ENCODE measurements around the gene SV2A.
"Not testable (repeated sequence)": the region's sequence is repeated elsewhere in the genome, so short reads cannot be mapped to it uniquely, and the experiment has no call there.

The SV2A gene

DNA sequence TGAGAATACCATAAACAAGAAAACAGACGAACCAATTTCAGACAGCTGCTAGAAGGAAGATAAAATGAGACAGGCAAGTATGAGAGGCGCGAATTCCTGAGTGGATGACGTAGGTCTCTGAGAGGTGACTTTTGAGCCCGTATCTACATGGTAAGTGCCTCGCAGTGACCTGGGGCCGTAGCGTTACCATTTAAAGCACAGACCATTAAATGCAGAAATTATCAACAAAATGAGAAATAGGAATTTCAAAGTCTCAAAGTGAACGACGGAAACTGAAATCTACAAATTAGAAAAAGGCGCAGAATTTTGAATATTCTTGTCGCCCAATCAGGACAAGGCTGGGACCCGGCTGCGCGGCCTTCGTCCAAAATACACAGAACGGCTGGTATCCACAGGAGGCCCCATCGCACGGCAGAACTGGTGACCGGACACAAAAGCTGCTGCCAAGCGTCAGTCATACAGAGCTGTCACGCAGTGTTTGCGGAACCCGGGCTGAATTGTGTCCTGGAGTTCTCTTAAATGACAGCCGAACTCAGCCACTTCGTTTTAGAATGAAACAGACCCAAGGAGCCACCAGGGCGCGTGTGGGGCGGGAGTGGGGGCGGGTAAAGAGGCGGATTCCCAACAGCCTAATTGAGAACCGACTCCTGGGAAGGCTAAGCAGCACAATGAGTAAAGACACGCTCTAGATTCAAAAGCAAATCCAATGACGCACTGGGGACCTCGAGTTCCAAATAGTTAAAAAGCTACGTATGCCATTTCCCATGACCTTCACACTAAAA lies 32.1 kb downstream of the SV2A start:
- DNase-seq: peak; percentile 17 to 54 (median 30)

DNA sequence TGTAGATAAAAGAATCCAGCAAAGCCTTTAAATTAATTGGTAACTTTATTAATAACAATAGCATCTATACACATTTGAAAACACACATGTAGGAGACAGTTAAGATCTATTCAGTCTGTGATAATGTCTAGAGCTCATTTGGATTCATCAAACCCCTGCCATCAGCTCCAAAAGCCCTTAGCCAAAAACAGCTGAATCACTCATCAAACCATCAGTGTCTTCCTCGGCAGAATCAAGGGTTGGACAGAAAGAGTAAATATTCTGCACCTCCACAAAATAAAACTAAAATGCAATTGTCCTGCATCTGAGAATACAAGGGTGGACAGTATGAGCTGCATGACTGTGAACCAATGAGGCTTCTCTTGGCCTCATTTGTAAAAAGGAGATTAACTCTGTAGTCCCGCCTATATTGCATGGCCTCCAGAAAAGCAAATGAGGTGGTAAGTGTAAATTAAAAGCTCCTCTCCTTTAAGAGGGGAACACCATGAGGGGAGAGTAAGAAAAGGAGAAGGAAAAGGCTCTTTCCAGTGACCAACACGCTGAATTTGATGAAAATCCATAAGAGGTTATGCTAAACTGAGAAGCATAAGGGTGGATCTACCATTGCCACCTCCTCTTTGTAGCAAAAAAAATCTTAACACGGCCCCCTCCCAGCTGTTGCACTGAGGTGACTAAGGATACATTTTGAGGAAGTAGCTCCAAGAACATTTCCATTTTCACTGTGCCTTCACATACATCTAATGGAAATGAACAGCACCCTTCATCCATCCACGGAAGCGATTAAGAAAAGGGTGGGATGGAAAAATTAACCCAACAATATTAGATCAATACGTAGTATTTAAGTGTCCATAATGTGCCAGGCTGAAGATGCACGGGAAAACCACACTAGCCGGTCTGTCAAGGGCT lies 33.0 kb downstream of the SV2A start:
- DNase-seq: no peak

DNA sequence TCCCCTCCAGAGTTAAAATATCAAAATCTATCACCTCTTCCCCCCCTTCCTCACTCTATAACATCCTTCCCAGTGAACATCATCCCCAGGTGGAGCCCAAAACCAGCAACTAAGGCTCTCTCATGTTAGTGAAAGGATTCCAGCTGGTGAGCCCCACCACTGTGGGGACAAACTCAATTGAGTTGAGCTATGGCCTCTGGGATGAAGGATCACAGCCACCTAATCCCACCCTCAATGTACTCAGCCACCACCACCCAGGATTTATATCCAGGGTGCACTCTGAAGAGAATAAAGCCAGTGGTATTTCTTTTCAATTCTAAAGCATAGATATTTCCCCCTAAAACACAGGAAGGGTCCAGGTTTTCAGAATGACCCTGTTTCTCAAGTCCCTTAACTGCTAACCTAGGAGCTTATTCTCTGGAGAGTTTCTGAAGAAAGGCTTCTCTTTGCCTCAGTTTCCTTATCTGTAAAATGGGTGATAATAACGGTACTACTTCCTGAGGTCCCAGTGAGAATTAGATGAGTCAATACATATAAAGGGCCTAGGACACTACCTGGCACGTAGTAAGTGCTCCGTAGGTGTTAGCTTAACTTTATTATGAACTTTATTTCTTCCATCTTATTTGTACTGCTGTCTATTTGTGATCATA lies 33.9 kb downstream of the SV2A start:
- DNase-seq: no peak

DNA sequence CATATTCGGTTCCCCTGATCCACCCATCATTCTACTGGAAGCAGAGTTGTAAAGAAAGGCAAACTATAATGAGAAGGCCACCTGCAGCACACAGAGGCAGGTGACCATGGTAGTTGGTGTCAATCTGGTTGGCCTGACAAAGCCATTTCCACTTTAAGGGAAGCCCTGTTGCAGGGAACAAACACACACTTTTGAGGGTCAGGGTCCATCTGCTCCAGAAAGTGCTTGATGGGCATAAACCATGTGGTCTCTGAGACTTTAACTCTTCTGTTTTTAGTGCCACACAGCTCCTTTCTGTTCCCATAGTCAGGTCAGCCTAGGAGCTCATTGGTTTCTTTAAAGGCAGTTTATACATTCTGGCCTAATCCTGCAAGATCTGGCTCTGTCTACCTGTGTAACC lies 35.8 kb downstream of the SV2A start:
- DNase-seq: no peak

DNA sequence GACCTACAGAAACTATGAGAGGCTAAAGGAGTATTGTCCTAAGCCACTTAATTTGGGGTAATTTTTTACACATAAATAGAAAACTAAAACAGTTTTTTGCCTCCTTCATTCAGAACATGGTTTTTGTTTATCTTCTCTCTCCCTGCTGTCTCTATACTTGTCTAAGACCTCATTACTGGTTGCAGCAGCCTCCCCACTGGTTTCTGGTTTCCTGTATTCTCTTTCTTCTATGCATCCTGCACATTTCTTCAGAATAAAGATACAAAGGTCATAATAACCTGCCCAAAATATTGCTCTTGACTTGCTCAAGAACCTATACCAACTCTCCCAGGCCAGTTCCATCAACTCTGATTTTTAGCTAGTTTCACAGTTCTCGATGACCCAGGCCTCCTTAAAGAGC lies 38.1 kb downstream of the SV2A start:
- no peak for DNase-seq

DNA sequence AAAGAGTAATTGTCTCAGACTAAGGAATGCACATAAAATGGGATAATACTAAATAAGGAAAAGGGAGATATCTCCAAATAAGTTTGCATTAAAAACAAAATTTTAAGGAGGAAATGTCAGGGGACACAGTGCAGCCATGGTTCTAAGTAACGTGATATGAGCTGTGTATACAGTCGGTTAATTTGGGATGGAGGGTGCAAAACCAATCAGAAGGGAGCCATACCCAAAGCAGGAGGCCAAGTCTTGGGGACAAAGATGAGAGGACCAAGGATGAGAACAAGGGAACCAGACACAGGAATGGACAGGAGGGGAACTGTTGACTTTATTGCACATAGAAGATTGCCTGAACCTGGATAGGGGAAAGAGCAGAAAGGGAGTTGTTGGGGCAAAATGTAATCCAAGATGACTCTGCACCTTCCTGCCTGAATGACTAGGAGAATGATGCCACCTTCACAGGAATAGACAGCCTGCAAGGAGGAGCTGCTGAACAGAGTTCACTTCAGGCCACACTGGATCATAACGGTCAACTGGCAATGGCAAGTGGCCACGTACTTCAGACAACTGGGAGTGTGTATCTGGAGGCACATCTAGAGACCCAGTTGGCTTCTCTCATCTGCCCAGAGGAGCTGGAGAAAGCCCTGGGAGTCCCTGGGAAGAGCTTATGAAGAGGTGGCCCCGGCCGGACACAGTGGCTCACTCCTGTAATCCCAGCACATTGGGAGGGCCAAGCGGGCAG lies 40.3 kb downstream of the SV2A start:
- DNase-seq: no peak

DNA sequence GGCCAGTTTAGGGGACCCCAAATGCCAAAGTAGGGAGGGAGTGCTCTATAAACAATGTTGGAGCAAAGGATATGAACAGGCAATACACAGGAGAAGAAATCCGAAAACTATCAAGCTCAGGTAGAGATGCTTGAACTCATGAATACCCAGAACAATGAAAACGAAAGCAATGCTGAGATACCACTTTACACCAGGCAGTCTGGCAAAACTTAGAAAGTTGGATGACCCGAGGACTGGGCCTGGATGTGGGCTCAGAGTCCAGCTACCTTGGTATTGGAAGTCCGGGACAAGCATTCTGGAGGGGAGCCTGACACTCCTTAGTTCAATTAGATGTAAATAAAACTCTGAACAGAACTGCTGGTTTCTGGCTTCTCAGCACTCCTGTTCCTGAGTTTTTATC lies 44.6 kb downstream of the SV2A start:
- not testable (repeated sequence) for DNase-seq

DNA sequence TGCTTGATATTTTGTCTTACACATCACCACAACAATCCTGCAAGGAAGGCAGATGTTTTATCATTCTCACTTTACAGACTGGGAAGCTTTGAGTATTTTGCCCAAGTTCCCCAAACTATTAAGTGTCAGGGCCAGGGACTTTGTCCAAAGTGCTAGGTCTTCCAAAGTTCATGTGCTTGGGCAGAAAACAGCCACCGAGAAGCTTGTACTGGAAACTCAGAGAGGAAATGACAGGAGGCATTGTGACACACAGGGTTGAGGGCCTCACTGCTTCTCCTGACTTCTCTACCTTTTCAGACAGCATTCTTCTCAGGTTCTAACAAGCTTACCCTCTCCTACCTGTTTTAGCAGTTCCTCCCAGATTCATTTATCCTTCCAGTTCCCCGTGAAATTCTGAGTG lies 50.8 kb downstream of the SV2A start:
- not testable (repeated sequence) for DNase-seq

DNA sequence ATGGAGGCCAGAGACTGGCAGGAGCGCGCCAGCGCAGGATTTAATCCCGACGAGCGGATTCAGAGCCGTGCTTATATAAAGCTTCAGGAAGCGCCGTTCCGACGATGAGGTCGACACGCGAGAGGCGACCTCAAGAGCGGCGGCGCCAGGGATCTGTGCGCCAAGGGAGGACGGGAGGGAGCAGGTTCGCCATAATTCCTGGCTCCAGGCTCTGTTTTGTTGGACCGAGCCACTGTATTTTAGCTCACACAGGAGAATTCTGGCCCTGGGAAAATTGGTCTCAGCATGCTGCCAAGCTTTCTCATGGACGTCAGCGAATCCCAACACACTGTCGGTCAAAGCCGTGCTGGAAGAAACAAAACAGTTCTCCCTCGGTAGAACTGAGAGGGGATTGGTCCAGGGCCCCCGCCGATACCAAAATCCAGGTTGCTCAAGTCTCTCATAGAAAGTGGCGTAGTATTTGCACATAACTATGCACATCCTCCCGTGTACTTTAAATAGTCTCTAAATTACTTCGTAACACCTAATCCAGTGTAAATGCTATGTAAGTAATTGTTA lies 56.1 kb downstream of the SV2A start:
- DNase-seq: not testable (repeated sequence)

DNA sequence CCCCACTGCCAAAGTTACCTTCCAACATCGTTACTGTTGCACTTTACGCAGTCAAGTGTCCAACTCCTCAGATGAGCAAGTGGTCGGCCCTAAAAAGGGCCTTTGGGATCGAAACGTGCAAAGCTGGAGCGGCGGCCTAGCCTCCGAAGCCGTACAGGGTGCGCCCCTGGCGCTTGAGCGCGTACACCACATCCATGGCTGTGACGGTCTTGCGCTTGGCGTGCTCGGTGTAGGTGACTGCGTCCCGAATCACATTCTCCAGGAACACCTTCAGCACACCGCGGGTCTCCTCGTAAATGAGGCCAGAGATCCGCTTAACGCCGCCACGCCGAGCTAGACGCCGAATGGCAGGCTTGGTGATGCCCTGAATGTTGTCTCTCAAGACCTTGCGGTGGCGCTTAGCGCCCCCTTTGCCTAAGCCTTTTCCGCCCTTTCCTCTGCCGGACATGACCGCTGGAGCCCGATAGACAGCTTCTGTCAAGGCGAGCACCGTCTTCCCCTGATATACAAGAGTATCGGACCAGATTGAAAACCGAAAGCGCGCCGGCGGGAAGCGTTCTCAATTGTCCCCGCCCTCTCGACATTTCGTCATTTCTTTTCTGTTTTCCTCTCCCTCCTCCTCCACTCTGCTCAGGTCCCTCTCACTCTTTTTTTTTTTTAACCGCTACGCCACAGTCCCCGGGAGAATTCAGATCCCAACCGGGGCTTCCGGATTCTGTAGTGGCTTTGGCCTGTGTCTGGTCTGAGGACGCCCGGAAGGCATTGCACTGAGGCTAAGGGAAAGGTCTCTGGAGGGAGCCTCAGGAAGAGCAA lies 56.8 kb downstream of the SV2A start:
- not testable (repeated sequence) for DNase-seq

DNA sequence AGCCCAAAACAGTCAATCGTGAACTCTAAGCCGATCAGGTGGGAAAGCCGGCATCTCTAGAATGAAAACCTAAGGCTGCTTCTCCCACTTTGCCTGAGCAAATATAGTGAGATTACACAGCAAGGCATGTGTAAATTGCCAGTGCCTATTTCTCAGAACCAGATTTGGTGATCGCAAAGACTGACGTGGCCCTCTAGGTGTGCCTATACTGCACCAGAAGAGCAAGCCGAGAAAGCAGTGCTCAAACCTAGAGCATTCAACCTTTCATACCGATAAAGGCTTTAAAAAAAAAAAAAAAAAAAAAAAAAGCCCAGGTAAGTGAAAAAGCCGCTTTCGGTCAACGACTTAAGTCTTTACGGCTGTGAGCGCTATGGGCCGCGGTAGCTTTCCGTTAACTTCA lies 57.4 kb downstream of the SV2A start:
- DNase-seq: not testable (repeated sequence)
